ENCODE measurements around the gene CD300LG.
A peak's percentile ranks its signal among the peaks of the same experiment; 100 is the strongest.

Gene CD300LG

GRCh38 chr17:43823350-43824084, 23.5 kb upstream of the CD300LG start:
- FAIRE-seq (no peak), DNase-seq (ENCODE audit: low spot score) (no peak)

GRCh38 chr17:43825567-43825966, 21.4 kb upstream of the CD300LG start:
- no peak for DNase-seq (ENCODE audit: low spot score)
- no peak for FAIRE-seq

- DNase-seq (ENCODE audit: low spot score) (no peak), FAIRE-seq (no peak)
These were observed 20.8 kb upstream of the CD300LG start for GRCh38 chr17:43826206-43826605.

- FAIRE-seq (no peak), DNase-seq (ENCODE audit: low spot score) (no peak)
These were observed 19.4 kb upstream of the CD300LG start for GRCh38 chr17:43827596-43827995.

- no peak for DNase-seq (ENCODE audit: low spot score)
- no peak for FAIRE-seq
These were observed 17.2 kb upstream of the CD300LG start for GRCh38 chr17:43829738-43830137.

- FAIRE-seq (no peak), DNase-seq (ENCODE audit: low spot score) (no peak)
These were observed 16.4 kb upstream of the CD300LG start for GRCh38 chr17:43830510-43831140.

- DNase-seq (ENCODE audit: low spot score) = no peak
- no peak for FAIRE-seq
These were observed 15.3 kb upstream of the CD300LG start for GRCh38 chr17:43831633-43832032.

GRCh38 chr17:43832168-43832975, 14.6 kb upstream of the CD300LG start:
- FAIRE-seq (peak; percentile 27), DNase-seq (ENCODE audit: low spot score) (peak; percentile 82)

GRCh38 chr17:43832976-43833829, 13.8 kb upstream of the CD300LG start, which contains the start of gene MPP3:
MPP3 (minus strand) TSS chr17:43833146; CDS start chr17:43831906, 1,240 bp downstream.
- FAIRE-seq = peak; percentile 56

GRCh38 chr17:43834106-43834505, 12.9 kb upstream of the CD300LG start:
- no peak for FAIRE-seq
- no peak for DNase-seq (ENCODE audit: low spot score)

More at GRCh38 chr17:43832976-43833829, 13.8 kb upstream of the CD300LG start, which contains the start of gene MPP3:
- peak; percentile 95 for DNase-seq (ENCODE audit: low spot score)

- FAIRE-seq (no peak), DNase-seq (ENCODE audit: low spot score) (peak; percentile 46)
These were observed 7.3 kb upstream of the CD300LG start for GRCh38 chr17:43839670-43840108.

GRCh38 chr17:43840814-43841213, 6.2 kb upstream of the CD300LG start:
- no peak for DNase-seq (ENCODE audit: low spot score)
- FAIRE-seq = no peak

- DNase-seq (ENCODE audit: low spot score) = no peak
These were observed 5.7 kb upstream of the CD300LG start for GRCh38 chr17:43841282-43841681.

GRCh38 chr17:43842091-43842974, 4.6 kb upstream of the CD300LG start:
- DNase-seq (ENCODE audit: low spot score) (peak; percentile 69), FAIRE-seq (peak; percentile 75)

More at GRCh38 chr17:43841282-43841681, 5.7 kb upstream of the CD300LG start:
- FAIRE-seq = no peak

GRCh38 chr17:43842975-43843325, 4.0 kb upstream of the CD300LG start:
- DNase-seq (ENCODE audit: low spot score) = no peak

GRCh38 chr17:43844241-43844640, 2.7 kb upstream of the CD300LG start:
- DNase-seq (ENCODE audit: low spot score) (no peak), FAIRE-seq (no peak)

More at GRCh38 chr17:43842975-43843325, 4.0 kb upstream of the CD300LG start:
- FAIRE-seq = no peak

- no peak for FAIRE-seq
These were observed 1.2 kb upstream of the CD300LG start for GRCh38 chr17:43845766-43846165.

GRCh38 chr17:43846221-43846712, 709 bp upstream of the CD300LG start:
- FAIRE-seq = peak; percentile 70
- DNase-seq (ENCODE audit: low spot score) = peak; percentile 90

More at GRCh38 chr17:43845766-43846165, 1.2 kb upstream of the CD300LG start:
- DNase-seq (ENCODE audit: low spot score) = no peak

- FAIRE-seq (no peak), DNase-seq (ENCODE audit: low spot score) (no peak)
These were observed 1.6 kb downstream of the CD300LG start for GRCh38 chr17:43848601-43849000.

- peak; percentile 50 for FAIRE-seq
- DNase-seq (ENCODE audit: low spot score) = no peak
These were observed 2.1 kb downstream of the CD300LG start for GRCh38 chr17:43849116-43849515.

Data from urothelium cell line (cell line).